Fibroblast of the aortic adventitia (primary cell): ENCODE data around the gene MARCHF4. TPM values are rescaled to one million over a fixed set of nuclear protein-coding genes. Genes with fewer than 3 reads are reported as not detected.
A peak's percentile ranks its signal among the peaks of the same experiment; 100 is the strongest.

ENCODE experiments used
- DNase-seq: peaks from one replicate; pipeline ENCODE4 v3.0.0-alpha.2; 2010; ENCODE audit warnings: low read depth
- H3K4me3 ChIP-seq: 2 replicates; pipeline ENCODE4 v1.5.1; 2011; ENCODE audit warnings: low read depth, mild to moderate bottlenecking, control low read depth, low read length, moderate library complexity
- total RNA-seq: library from RNA; depleted of rRNA; stranded (reverse); fragments of >200 nt; gene quantifications from 2 replicates; pipeline ENCODE4 v1.2.3, GENCODE V29; 2012; ENCODE audit warnings: low replicate concordance
- TF ChIP-seq, protein P1 (sequence below): IDR thresholded peaks from 2 replicates; pipeline ENCODE4 v1.5.1; 2011; ENCODE audit warnings: mild to moderate bottlenecking, low read length, control low read depth, inconsistent platforms; ENCODE audit not compliant: insufficient read depth

The MARCHF4 gene
- total RNA-seq, 1 donor, result 1.3 TPM

GRCh38 chr2:216404010-216404618, 31.8 kb upstream of the MARCHF4 start:
- no peak overlapping the region for H3K4me3 ChIP-seq
- TF ChIP-seq, protein P1, sequence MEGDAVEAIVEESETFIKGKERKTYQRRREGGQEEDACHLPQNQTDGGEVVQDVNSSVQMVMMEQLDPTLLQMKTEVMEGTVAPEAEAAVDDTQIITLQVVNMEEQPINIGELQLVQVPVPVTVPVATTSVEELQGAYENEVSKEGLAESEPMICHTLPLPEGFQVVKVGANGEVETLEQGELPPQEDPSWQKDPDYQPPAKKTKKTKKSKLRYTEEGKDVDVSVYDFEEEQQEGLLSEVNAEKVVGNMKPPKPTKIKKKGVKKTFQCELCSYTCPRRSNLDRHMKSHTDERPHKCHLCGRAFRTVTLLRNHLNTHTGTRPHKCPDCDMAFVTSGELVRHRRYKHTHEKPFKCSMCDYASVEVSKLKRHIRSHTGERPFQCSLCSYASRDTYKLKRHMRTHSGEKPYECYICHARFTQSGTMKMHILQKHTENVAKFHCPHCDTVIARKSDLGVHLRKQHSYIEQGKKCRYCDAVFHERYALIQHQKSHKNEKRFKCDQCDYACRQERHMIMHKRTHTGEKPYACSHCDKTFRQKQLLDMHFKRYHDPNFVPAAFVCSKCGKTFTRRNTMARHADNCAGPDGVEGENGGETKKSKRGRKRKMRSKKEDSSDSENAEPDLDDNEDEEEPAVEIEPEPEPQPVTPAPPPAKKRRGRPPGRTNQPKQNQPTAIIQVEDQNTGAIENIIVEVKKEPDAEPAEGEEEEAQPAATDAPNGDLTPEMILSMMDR, result peak; percentile 96
- peak; percentile 59 for DNase-seq

GRCh38 chr2:216402751-216403150, 30.5 kb upstream of the MARCHF4 start:
- H3K4me3 ChIP-seq, result no peak overlapping the region
- no peak for DNase-seq
- TF ChIP-seq, protein P1, result no peak

DNA sequence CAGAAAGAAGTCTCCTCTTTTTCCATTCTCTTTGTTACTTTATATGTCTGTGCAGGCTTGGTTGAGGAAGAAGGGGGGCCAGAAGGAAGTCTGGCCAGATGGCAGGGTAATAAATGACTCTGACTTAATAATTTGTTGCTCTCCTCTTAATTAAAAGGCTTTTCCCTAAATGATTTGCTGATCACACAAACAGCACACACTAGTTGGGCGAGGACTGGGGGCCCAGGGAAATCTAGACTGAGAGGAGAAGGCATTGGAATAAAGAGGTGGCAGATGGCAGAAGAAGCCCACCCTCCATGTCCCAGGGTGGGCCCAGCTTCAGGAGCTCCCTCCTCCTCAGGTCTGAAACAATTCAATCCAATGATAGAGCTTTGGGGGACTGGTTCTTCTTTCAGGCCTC, 27.3 kb upstream of the MARCHF4 start:
- DNase-seq, result no peak
- TF ChIP-seq, protein P1, result no peak
- H3K4me3 ChIP-seq, result no peak overlapping the region

GRCh38 chr2:216394881-216395280, 22.6 kb upstream of the MARCHF4 start:
- no peak for DNase-seq
- TF ChIP-seq, protein P1, result no peak
- no peak overlapping the region for H3K4me3 ChIP-seq

- peak; percentile 29 for DNase-seq
- TF ChIP-seq, protein P1, result no peak
- H3K4me3 ChIP-seq, result no peak overlapping the region
These were observed 20.9 kb upstream of the MARCHF4 start for GRCh38 chr2:216392945-216393840.

DNA sequence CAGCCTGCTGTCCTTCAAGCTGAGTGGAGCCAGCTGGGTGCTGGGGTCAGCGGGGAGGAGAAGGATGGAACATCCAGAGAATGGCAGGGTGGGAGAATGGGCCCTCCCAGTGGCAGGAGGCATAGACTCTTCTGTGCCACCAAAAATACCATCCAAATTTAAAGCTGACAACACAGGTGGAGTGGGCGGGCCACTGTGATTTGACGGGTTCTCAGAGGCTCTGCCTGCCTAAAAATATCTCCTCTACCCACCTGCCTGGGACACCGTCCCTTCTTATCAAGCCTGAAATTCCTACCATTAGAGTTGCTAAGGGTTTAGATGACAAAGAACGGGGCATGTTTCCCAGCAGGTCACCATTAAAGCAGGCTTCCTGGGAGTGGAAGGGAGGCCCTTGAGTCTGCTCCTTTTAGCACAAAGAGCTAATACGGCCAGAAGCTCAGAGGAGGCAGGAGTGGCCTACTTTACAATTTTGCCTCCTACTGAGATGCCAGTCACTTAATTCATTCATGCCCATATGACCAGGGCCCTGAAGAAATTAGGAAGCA, 19.8 kb upstream of the MARCHF4 start:
- TF ChIP-seq, protein P1, result no peak
- no peak for DNase-seq
- H3K4me3 ChIP-seq, result no peak overlapping the region
